ENCODE results near the gene PDLIM7. TPM values are rescaled to one million over a fixed set of nuclear protein-coding genes. Genes with fewer than 3 reads are reported as not detected.
"Not testable (repeated sequence)": the region's sequence is repeated elsewhere in the genome, so short reads cannot be mapped to it uniquely, and the experiment has no call there.

The PDLIM7 gene
- polyA plus RNA-seq (ENCODE audit: insufficient read length in 4 of 4): 100 to 1,000 TPM in 2 of 4 donors, 10 to 100 TPM in 2; 82.9 to 129 (median 96.9) TPM

- peak; percentile 94 to 99 (median 96) for DNase-seq (ENCODE audit: low read depth in 4 of 4, low spot score in 3 of 4)
Measured at GRCh38 chr5:177497292-177498012, at the start of gene PDLIM7. Gene PDLIM7 (minus strand): TSS chr5:177497604. CDS start chr5:177496512, 1,092 bp downstream.

GRCh38 chr5:177546258-177546741 is 48.9 kb upstream of the PDLIM7 start:
- no peak for DNase-seq (ENCODE audit: low read depth in 4 of 4, low spot score in 3 of 4)

GRCh38 chr5:177545487-177546257 is 48.3 kb upstream of the PDLIM7 start:
- no peak for DNase-seq (ENCODE audit: low read depth in 4 of 4, low spot score in 3 of 4)

GRCh38 chr5:177542816-177543465 is 45.5 kb upstream of the PDLIM7 start:
- DNase-seq (ENCODE audit: low read depth in 4 of 4, low spot score in 3 of 4): no peak

GRCh38 chr5:177540438-177540837 is 43.0 kb upstream of the PDLIM7 start:
- no peak for DNase-seq (ENCODE audit: low read depth in 4 of 4, low spot score in 3 of 4)

- DNase-seq (ENCODE audit: low read depth in 4 of 4, low spot score in 3 of 4): no peak
Measured at GRCh38 chr5:177539411-177539810, 42.0 kb upstream of the PDLIM7 start.

- no peak for DNase-seq (ENCODE audit: low read depth in 4 of 4, low spot score in 3 of 4)
Measured at GRCh38 chr5:177538876-177539275, 41.5 kb upstream of the PDLIM7 start.

GRCh38 chr5:177537389-177538361 is 40.3 kb upstream of the PDLIM7 start:
- no peak for DNase-seq (ENCODE audit: low read depth in 4 of 4, low spot score in 3 of 4)

GRCh38 chr5:177536386-177536785 is 39.0 kb upstream of the PDLIM7 start:
- DNase-seq (ENCODE audit: low read depth in 4 of 4, low spot score in 3 of 4): no peak

GRCh38 chr5:177535125-177535524 is 37.7 kb upstream of the PDLIM7 start:
- DNase-seq (ENCODE audit: low read depth in 4 of 4, low spot score in 3 of 4): no peak

- not testable (repeated sequence) for DNase-seq (ENCODE audit: low read depth in 4 of 4, low spot score in 3 of 4)
Measured at GRCh38 chr5:177534433-177534832, 37.0 kb upstream of the PDLIM7 start.

- DNase-seq (ENCODE audit: low read depth in 4 of 4, low spot score in 3 of 4): no peak
Measured at GRCh38 chr5:177531209-177531940, 34.0 kb upstream of the PDLIM7 start.

GRCh38 chr5:177530638-177531037 is 33.2 kb upstream of the PDLIM7 start:
- DNase-seq (ENCODE audit: low read depth in 4 of 4, low spot score in 3 of 4): no peak

- no peak for DNase-seq (ENCODE audit: low read depth in 4 of 4, low spot score in 3 of 4)
Measured at GRCh38 chr5:177529247-177530203, 32.1 kb upstream of the PDLIM7 start.

GRCh38 chr5:177528631-177529030 is 31.2 kb upstream of the PDLIM7 start:
- no peak for DNase-seq (ENCODE audit: low read depth in 4 of 4, low spot score in 3 of 4)

GRCh38 chr5:177527595-177527994 is 30.2 kb upstream of the PDLIM7 start:
- no peak for DNase-seq (ENCODE audit: low read depth in 4 of 4, low spot score in 3 of 4)

GRCh38 chr5:177526791-177527190 is 29.4 kb upstream of the PDLIM7 start:
- no peak for DNase-seq (ENCODE audit: low read depth in 4 of 4, low spot score in 3 of 4)

GRCh38 chr5:177526191-177526590 is 28.8 kb upstream of the PDLIM7 start:
- DNase-seq (ENCODE audit: low read depth in 4 of 4, low spot score in 3 of 4): no peak
